Skeletal muscle satellite cell (primary cell): ENCODE results near the gene RAB5B.

Source experiments
- H3K27me3 ChIP-seq: 2 replicates; pipeline ENCODE4 v1.7.0; 2013; ENCODE audit warnings: low read length; ENCODE audit not compliant: control insufficient read depth, insufficient read depth
- H3K36me3 ChIP-seq: 2 replicates; pipeline ENCODE4 v1.7.0; 2013; ENCODE audit warnings: mild to moderate bottlenecking, control low read depth, low read length; ENCODE audit not compliant: insufficient read depth
- H3K4me1 ChIP-seq: 2 replicates; pipeline ENCODE4 v1.7.0; 2013; ENCODE audit warnings: low read length; ENCODE audit not compliant: control insufficient read depth, insufficient read depth
- H3K4me2 ChIP-seq: 2 replicates; pipeline ENCODE4 v1.7.0; 2013; ENCODE audit warnings: mild to moderate bottlenecking, low read length
- H3K4me3 ChIP-seq: 2 replicates; pipeline ENCODE4 v1.7.0; 2013; ENCODE audit warnings: low read length
- H3K9ac ChIP-seq: 2 replicates; pipeline ENCODE4 v1.7.0; 2013; ENCODE audit warnings: mild to moderate bottlenecking, low read depth, low read length, moderate library complexity
- H3K9me3 ChIP-seq: replicated peaks from 2 replicates; pipeline ENCODE4 v1.7.0; 2013; ENCODE audit warnings: mild to moderate bottlenecking, control low read depth, low read length

Gene RAB5B

DNA sequence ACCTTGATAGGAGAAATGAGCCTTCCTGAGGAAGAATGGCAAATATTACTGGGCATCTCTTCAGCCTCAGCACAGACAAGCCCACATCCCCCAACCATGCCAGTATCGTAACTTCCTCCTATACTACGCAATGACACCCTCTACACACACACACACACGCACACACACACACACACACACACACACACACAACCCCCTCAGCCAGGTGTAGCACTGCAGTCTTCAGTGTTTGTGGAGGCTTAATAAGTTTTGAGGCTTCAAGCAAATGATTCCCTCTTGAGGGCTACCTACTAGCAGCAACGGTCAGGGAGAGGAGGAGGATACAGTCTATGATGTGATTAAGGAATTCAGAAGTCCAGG, 41.3 kb upstream of the RAB5B start:
- H3K4me1 ChIP-seq = peaks cover 38% of the 10 kb centered on the region
- no peaks in the 10 kb centered on the region for H3K27me3 ChIP-seq
- H3K4me2 ChIP-seq = peak overlapping the region; percentile 96
- H3K36me3 ChIP-seq = no peaks in the 10 kb centered on the region
- peak overlapping the region; percentile 89 for H3K4me3 ChIP-seq
- H3K9me3 ChIP-seq = no peaks in the 10 kb centered on the region
- H3K9ac ChIP-seq = peak overlapping the region; percentile 87

- H3K27me3 ChIP-seq = no peaks in the 10 kb centered on the region
- no peaks in the 10 kb centered on the region for H3K9me3 ChIP-seq
- H3K4me2 ChIP-seq = peak overlapping the region; percentile 96
- no peaks in the 10 kb centered on the region for H3K36me3 ChIP-seq
- H3K4me3 ChIP-seq = peak overlapping the region; percentile 89
- H3K4me1 ChIP-seq = peaks cover 45% of the 10 kb centered on the region
- H3K9ac ChIP-seq = peak overlapping the region; percentile 87
Measured at GRCh38 chr12:55933169-55933798, 40.6 kb upstream of the RAB5B start.

DNA sequence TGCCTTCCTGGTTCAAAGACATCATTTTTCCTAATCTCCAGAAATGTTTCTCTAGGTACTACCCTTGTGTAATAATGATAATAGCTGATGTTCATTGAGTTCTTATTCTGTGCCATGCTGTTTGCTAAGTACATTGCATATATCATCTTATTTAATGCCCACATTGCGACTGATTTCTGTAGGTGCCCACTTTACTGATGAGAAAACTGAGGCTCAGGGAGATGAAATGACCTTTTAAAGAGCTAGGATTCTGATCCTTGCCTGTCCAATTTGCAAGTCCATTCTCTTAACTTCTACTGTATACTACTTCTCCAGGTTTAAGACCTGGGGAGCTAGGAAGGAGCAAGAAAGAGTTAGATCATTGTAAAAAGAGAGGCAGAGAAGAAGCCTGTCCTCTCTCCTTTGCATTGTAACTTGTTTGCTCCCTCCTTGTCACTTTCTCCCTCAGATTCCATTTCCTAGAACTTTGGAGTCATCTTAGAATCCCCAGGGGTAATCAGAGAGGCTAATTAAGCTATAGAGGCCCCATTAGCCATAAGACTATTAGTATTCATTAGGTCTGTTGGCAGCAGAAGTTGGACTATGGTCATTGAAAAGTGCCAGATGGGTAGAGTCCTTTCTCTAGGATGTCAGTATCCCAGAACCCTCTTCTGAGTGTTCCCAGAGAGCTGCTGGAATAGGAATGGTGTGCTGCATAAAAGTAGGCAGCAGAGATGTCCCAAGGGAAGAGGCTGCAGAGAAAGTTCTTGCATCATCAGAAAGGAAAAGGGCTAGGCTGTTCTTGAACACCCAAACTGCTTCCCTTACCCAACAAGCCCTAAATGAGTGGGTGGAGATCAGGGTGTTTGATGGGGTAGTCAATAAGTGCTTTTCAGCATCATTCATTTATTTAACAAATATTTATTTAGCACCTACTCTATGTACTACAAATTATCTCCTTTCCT, 39.8 kb upstream of the RAB5B start:
- Histone ChIP-seq H3K4me3 (peak overlapping the region; percentile 89), H3K9me3 (no peaks in the 10 kb centered on the region), H3K9ac (no peak overlapping the region), H3K36me3 (peaks cover 6% of the 10 kb centered on the region), H3K4me2 (peak overlapping the region; percentile 96), H3K4me1 (peaks cover 46% of the 10 kb centered on the region), H3K27me3 (no peaks in the 10 kb centered on the region)

DNA sequence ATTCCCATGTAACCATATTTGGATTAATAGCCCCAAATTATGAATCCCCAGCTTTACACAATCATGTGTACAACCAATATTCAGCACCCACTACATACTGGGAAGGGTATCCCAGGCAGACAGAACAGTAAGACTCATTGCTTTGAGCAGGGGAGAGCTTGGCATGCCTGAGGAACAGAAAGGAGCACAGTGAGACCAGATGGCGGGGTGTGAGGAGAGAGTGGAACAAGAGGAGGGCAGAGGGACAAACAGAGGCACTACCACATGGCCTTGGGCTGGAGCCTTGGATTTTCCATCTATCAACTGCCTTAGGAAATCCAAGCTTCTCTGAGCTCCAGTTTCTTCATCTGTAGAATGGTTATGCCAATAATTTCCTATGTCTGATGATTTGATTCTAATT, 39.1 kb upstream of the RAB5B start:
- Histone ChIP-seq H3K9ac (no peak overlapping the region), H3K9me3 (no peaks in the 10 kb centered on the region), H3K36me3 (peaks cover 9% of the 10 kb centered on the region), H3K4me1 (peaks cover 47% of the 10 kb centered on the region), H3K4me2 (no peak overlapping the region), H3K27me3 (no peaks in the 10 kb centered on the region), H3K4me3 (no peak overlapping the region)

- Histone ChIP-seq H3K9me3 (no peaks in the 10 kb centered on the region), H3K36me3 (peaks cover 13% of the 10 kb centered on the region), H3K4me1 (peaks cover 46% of the 10 kb centered on the region), H3K4me3 (no peak overlapping the region), H3K9ac (no peak overlapping the region), H3K4me2 (no peak overlapping the region), H3K27me3 (no peaks in the 10 kb centered on the region)
Measured at GRCh38 chr12:55935738-55936151, 38.1 kb upstream of the RAB5B start.

DNA sequence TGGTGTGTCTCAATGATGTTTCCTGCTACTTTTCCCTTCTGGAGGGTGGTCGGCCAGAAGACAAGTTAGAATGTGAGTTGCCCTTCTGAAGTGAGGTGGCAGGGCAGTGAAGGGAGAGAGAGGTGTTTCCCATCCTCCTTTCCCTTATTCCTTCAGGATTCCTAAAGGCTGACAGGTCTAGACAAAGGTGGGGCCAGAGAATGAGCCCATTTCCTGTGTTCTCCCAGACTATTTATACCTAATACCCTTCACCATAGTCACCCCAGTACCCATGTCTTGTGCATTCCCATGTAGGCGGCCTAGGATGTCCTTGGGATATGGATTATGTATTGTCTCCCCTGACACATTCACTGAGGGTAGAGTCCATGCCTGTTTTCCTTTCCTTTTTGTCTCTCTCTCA, 35.9 kb upstream of the RAB5B start:
- H3K9me3 ChIP-seq = no peaks in the 10 kb centered on the region
- H3K36me3 ChIP-seq = peaks cover 35% of the 10 kb centered on the region
- no peaks in the 10 kb centered on the region for H3K27me3 ChIP-seq
- H3K4me3 ChIP-seq = no peak overlapping the region
- H3K4me1 ChIP-seq = peaks cover 30% of the 10 kb centered on the region
- H3K9ac ChIP-seq = peak overlapping the region; percentile 15
- H3K4me2 ChIP-seq = no peak overlapping the region

GRCh38 chr12:55938826-55939501, 34.9 kb upstream of the RAB5B start:
- peaks cover 20% of the 10 kb centered on the region for H3K4me1 ChIP-seq
- no peak overlapping the region for H3K4me3 ChIP-seq
- no peak overlapping the region for H3K9ac ChIP-seq
- H3K4me2 ChIP-seq = no peak overlapping the region
- no peaks in the 10 kb centered on the region for H3K27me3 ChIP-seq
- H3K36me3 ChIP-seq = peaks cover 40% of the 10 kb centered on the region
- no peaks in the 10 kb centered on the region for H3K9me3 ChIP-seq

DNA sequence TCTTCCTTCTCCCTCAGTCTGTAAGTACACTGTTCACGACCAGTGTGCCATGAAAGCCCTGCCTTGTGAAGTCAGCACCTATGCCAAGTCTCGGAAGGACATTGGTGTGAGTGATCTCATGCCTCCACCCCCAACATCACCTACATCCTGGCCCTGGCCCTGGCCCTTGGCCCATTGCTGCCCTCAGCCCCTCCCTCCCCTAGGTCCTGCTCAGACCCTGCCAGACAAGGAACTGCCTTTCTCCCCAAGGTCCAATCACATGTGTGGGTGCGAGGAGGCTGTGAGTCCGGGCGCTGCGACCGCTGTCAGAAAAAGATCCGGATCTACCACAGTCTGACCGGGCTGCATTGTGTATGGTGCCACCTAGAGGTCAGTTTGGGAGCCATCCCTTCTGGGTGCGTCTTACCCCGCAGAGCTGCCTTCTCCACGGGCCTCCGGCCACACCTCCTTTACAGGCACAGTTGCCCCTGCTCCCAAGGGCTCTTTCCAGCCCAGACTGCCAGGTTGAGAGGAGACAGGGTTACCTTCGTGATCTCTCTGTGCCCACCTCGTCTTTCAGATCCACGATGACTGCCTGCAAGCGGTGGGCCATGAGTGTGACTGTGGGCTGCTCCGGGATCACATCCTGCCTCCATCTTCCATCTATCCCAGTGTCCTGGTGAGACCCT, 33.7 kb upstream of the RAB5B start:
- peaks cover 49% of the 10 kb centered on the region for H3K36me3 ChIP-seq
- H3K4me2 ChIP-seq = peak overlapping the region; percentile 32
- H3K27me3 ChIP-seq = no peaks in the 10 kb centered on the region
- no peaks in the 10 kb centered on the region for H3K9me3 ChIP-seq
- no peak overlapping the region for H3K4me3 ChIP-seq
- no peak overlapping the region for H3K9ac ChIP-seq
- peaks cover 17% of the 10 kb centered on the region for H3K4me1 ChIP-seq

- peaks cover 56% of the 10 kb centered on the region for H3K36me3 ChIP-seq
Measured at GRCh38 chr12:55942055-55942454, 31.8 kb upstream of the RAB5B start.

GRCh38 chr12:55942577-55943136, 31.2 kb upstream of the RAB5B start:
- H3K4me2 ChIP-seq = no peak overlapping the region
- no peaks in the 10 kb centered on the region for H3K27me3 ChIP-seq
- H3K4me3 ChIP-seq = no peak overlapping the region
- no peaks in the 10 kb centered on the region for H3K9me3 ChIP-seq
- peaks cover 15% of the 10 kb centered on the region for H3K4me1 ChIP-seq
- no peak overlapping the region for H3K9ac ChIP-seq
- peaks cover 56% of the 10 kb centered on the region for H3K36me3 ChIP-seq

More at GRCh38 chr12:55942055-55942454, 31.8 kb upstream of the RAB5B start:
- H3K4me3 ChIP-seq = no peak overlapping the region
- no peaks in the 10 kb centered on the region for H3K9me3 ChIP-seq
- H3K27me3 ChIP-seq = no peaks in the 10 kb centered on the region
- H3K9ac ChIP-seq = no peak overlapping the region
- H3K4me1 ChIP-seq = peaks cover 17% of the 10 kb centered on the region
- H3K4me2 ChIP-seq = no peak overlapping the region

DNA sequence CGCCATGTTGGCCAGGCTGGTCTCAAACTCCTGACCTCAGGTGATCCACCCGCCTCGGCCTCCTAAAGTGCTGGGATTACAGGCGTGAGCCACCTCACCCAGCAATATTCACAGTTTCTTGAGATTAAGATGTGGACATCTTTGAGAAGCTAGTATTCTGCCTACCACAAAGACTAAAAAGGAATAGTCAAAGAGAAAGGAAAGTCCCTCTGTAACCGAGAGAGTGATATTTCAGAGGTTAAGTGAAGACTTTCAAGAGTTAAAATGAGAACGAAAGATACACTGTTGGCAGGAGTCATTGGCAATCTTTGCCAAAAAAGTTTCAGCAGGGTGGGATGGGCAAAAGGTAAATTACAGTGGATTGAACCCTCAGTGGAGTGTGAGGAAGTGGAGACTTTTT, 27.3 kb upstream of the RAB5B start:
- H3K4me3 ChIP-seq = no peak overlapping the region
- peaks cover 43% of the 10 kb centered on the region for H3K36me3 ChIP-seq
- no peaks in the 10 kb centered on the region for H3K27me3 ChIP-seq

More for the DNA sequence above, 27.3 kb upstream of the RAB5B start:
- H3K4me2 ChIP-seq = no peak overlapping the region
- H3K9ac ChIP-seq = no peak overlapping the region
- no peaks in the 10 kb centered on the region for H3K4me1 ChIP-seq
- H3K9me3 ChIP-seq = no peaks in the 10 kb centered on the region
